ENCODE measurements around the gene HOPX. TPM values are rescaled to one million over a fixed set of nuclear protein-coding genes. Genes with fewer than 3 reads are reported as not detected.
"Not testable (repeated sequence)": the region's sequence is repeated elsewhere in the genome, so short reads cannot be mapped to it uniquely, and the experiment has no call there.

HOPX gene
- total RNA-seq, 1 donor from 2014 or later, result 1.2 TPM

GRCh38 chr4:56628592-56628991 lies 52.5 kb downstream of the HOPX start:
- no peak for DNase-seq (ENCODE audit: low read depth in 2 of 2)

GRCh38 chr4:56627985-56628384 lies 53.1 kb downstream of the HOPX start:
- no peak for DNase-seq (ENCODE audit: low read depth in 2 of 2)

GRCh38 chr4:56627375-56627774 lies 53.7 kb downstream of the HOPX start:
- no peak for DNase-seq (ENCODE audit: low read depth in 2 of 2)

GRCh38 chr4:56626963-56627362 lies 54.1 kb downstream of the HOPX start:
- DNase-seq (ENCODE audit: low read depth in 2 of 2), result peak; percentile 42 to 54

GRCh38 chr4:56626420-56626819 lies 54.7 kb downstream of the HOPX start:
- no peak for DNase-seq (ENCODE audit: low read depth in 2 of 2)

- DNase-seq (ENCODE audit: low read depth in 2 of 2), result no peak
Measured at GRCh38 chr4:56622176-56622575, 58.9 kb downstream of the HOPX start.

- no peak for DNase-seq (ENCODE audit: low read depth in 2 of 2)
Measured at GRCh38 chr4:56619816-56620215, 61.3 kb downstream of the HOPX start.

GRCh38 chr4:56619160-56619559 lies 61.9 kb downstream of the HOPX start:
- DNase-seq (ENCODE audit: low read depth in 2 of 2), result no peak

GRCh38 chr4:56618734-56619133 lies 62.4 kb downstream of the HOPX start:
- no peak for DNase-seq (ENCODE audit: low read depth in 2 of 2)

- peak in 1 of 2 donors; percentile 56 for DNase-seq (ENCODE audit: low read depth in 2 of 2)
Measured at GRCh38 chr4:56613101-56613862, 67.8 kb downstream of the HOPX start.

GRCh38 chr4:56612282-56612681 lies 68.8 kb downstream of the HOPX start:
- DNase-seq (ENCODE audit: low read depth in 2 of 2), result no peak

GRCh38 chr4:56611501-56611900 lies 69.6 kb downstream of the HOPX start:
- no peak for DNase-seq (ENCODE audit: low read depth in 2 of 2)

- DNase-seq (ENCODE audit: low read depth in 2 of 2), result not testable (repeated sequence)
Measured at GRCh38 chr4:56610170-56610569, 70.9 kb downstream of the HOPX start.

GRCh38 chr4:56607926-56608325 lies 73.2 kb downstream of the HOPX start:
- DNase-seq (ENCODE audit: low read depth in 2 of 2), result no peak

GRCh38 chr4:56606385-56606784 lies 74.7 kb downstream of the HOPX start:
- DNase-seq (ENCODE audit: low read depth in 2 of 2), result no peak

- not testable (repeated sequence) for DNase-seq (ENCODE audit: low read depth in 2 of 2)
Measured at GRCh38 chr4:56605464-56605863, 75.6 kb downstream of the HOPX start.

- no peak for DNase-seq (ENCODE audit: low read depth in 2 of 2)
Measured at GRCh38 chr4:56603297-56603696, 77.8 kb downstream of the HOPX start.

Other genes with a start within 250 kb of the HOPX start
- 8.9 and 10.5 TPM in 2 replicates for gene PPAT, start 245.7 kb downstream of the HOPX start, total RNA-seq
- gene PAICS, start 245.0 kb downstream of the HOPX start, total RNA-seq, result 11.5 and 15.9 TPM in 2 replicates
- gene SRP72, start 213.7 kb downstream of the HOPX start, total RNA-seq, result 68.4 and 69.0 TPM in 2 replicates
- gene ARL9, start 175.5 kb downstream of the HOPX start, total RNA-seq, result not detected in 2 replicates
- not detected in 2 replicates for gene SPINK2, start 140.4 kb upstream of the HOPX start, total RNA-seq
- 22.7 and 25.0 TPM in 2 replicates for gene REST, start 226.6 kb upstream of the HOPX start, total RNA-seq